Measurements from ENCODE around the gene CD300C.
"Not testable (repeated sequence)": the region's sequence is repeated elsewhere in the genome, so short reads cannot be mapped to it uniquely, and the experiment has no call there.

CD300C gene

GRCh38 chr17:74545843-74546230 lies at the start of gene CD300C:
TSS of gene CD300C (minus strand) at chr17:74546115. CDS start at chr17:74545782, 333 bp downstream.
- no peak for DNase-seq

GRCh38 chr17:74595037-74595750 lies 49.3 kb upstream of the CD300C start:
- no peak for DNase-seq

DNA sequence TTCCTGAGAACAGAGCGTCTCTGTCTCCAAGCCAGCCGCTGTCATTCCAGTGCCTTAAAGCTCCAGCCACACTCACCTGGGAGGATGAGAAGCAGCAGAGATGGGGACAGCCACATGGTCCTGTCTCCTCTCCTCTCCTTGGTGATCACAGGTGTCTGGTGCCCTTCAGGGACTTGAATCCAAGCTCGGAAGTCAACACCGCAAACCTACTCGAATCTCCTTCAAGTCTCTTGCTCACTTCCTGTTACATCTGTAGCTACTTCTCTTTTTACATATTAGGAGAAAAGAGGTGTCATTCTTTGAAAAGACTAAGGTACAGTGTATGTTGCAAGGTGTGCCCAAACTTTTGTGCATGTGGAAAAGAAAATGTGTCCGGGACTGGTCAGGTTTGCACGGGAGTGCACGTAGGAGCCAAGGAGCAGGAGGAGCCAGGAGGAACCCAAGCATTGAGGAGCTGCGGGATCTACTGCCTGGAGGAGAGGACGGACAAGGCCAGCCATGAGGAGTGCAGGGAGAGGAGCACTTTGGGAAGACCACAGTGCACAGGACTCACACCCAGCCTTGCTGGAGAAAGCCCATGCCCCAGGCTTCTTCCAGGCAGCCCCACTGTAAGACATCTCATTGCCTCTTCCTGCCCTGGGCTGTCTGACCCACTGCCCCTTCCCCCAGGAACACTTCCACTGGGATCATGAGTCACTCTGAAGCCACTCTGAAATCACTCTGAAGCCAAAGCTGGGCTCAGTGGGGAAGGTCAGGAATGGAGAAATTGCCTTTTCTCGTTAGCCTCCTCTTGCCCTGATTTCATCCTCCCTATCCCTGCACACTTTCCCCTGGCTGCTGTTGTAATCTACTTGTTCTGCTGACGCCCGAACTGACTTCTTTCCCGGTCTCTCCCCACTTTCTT lies 46.4 kb upstream of the CD300C start, which contains the start of gene CD300LD:
CD300LD (minus strand) TSS at position 197 of the 904 bp plus-strand sequence; CDS start at position 116, 81 bp downstream.
- DNase-seq = no peak

GRCh38 chr17:74591503-74591902 lies 45.6 kb upstream of the CD300C start:
- DNase-seq = no peak

DNA sequence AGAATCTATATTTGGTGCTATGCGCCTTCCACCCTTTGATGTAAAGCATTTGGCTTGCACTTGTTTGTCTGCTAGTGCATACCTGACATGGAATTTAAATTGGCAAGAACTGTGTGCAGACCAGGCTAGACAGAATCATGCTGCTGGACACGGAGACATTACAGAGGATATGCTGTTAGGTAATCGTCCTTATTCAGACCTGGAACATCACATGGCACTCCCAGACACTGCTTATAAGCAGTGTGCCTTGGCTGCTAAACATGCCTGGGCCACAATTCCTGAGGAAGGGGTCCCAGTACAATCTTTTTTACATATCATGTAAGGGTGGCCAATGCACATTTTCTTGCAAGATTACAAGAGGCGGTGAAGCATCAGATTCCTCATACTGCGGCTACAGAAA lies 39.8 kb upstream of the CD300C start:
- DNase-seq = no peak

DNA sequence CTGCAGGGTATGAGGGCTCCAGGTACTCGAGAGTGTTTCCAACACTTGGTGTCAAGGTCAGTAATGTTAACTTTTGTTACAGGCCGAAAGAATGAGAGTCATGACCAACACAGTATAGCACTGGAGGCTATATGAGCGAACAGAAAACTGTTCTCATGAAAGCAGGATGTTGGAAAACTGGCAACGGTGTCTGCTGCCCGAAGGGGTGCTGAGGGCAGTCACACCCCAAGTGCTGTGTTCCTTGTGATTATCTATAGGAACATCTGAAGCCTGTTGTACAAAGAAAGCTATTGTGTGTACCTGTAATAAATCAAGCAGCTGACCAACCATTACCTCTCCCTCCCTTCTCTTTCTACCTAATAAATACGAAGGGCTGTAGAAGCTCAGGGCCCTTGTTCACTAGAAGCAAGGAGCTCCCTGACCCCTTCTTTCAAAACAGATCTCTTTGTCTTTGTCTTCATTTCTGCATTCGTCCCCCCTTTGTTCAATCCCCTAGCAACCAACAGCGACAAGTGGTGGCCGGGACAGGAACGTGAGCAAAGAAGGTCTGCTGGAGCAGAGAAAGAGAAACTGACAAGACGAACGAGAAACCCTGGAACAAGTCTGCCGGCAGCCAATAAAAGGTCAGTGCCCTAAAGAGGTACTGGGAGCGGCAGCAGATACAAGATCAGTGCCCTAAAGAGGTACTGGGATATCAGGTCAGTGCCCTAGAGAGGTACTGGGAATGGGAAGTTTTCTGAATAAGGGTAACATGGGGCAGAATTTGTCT lies 38.6 kb upstream of the CD300C start:
- no peak for DNase-seq

DNA sequence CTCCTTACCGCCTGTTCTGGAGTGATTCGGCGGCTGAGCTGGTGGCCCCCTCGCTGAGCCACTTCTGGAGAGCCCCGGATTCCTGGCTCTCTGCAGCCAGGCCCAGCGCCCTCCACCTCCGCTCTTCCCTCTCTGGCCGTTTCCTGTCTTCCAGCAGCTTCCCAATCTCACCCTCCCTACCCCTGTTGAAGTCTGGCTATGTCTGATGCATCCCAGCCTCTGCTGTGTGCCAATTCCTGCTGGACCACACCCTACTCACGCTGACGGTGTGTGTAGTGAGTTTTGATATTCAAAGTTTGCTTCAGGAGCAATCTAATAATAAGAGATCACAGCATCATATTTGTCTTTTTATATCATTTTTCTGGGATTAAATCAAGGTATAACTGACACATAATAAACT lies 36.7 kb upstream of the CD300C start:
- DNase-seq = no peak

DNA sequence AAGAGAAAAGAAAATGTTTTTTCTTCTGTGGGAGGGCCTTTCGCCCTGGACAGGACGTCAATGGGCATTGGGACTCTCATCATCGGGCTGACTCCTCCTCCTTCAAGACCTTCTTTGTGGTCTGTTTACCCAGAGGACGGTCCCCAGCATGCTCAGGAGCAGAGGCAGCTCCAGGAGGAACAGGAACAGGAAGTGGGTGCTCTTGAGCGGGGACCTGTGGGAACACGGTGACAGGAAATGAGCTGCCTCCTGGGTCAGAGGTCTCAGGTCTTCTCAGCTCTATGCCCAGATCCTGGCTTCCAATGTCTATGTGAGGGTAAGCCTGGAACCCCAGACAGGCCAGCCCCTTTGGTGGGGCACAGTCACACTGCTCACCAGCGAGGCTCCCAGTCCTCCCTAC lies 34.0 kb upstream of the CD300C start:
- DNase-seq = no peak

DNA sequence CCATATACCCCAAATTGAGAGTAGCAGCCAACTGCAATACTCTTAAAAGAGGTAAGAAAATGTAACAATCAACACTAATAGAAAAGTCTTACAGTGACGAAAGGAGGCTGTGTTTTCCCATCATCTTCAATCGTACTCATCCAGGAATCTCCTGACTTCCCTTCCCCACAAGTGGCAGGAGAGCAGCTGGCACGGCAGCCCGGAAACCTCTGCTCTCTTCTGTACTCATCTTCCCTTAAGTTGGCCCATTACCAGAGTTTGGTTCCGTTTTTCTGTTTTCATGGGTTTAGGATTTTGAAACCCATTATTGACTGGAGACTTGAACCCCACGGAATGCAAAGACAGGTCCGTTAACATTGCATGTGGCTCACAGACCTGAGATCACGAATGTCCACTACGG lies 33.1 kb upstream of the CD300C start:
- DNase-seq = no peak

GRCh38 chr17:74574489-74575142 lies 28.7 kb upstream of the CD300C start:
- no peak for DNase-seq

DNA sequence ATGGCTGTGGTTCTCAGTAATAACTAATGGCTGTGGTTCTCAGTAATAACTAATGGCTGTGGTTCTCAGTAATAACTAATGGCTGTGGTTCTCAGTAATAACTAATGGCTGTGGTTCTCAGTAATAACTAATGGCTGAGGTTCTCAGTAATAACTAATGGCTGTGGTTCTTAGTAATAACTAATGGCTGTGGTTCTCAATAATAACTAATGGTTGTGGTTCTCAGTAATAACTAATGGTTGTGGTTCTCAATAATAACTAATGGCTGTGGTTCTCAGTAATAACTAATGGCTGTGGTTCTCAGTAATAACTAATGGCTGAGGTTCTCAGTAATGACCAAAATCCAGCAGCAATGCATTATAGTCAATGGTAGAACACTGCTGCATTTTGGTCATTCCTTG lies 27.7 kb upstream of the CD300C start:
- DNase-seq = not testable (repeated sequence)

- DNase-seq = no peak
These were observed 27.3 kb upstream of the CD300C start for GRCh38 chr17:74573169-74573568.

- DNase-seq = no peak
These were observed 25.8 kb upstream of the CD300C start for GRCh38 chr17:74571621-74572270.

DNA sequence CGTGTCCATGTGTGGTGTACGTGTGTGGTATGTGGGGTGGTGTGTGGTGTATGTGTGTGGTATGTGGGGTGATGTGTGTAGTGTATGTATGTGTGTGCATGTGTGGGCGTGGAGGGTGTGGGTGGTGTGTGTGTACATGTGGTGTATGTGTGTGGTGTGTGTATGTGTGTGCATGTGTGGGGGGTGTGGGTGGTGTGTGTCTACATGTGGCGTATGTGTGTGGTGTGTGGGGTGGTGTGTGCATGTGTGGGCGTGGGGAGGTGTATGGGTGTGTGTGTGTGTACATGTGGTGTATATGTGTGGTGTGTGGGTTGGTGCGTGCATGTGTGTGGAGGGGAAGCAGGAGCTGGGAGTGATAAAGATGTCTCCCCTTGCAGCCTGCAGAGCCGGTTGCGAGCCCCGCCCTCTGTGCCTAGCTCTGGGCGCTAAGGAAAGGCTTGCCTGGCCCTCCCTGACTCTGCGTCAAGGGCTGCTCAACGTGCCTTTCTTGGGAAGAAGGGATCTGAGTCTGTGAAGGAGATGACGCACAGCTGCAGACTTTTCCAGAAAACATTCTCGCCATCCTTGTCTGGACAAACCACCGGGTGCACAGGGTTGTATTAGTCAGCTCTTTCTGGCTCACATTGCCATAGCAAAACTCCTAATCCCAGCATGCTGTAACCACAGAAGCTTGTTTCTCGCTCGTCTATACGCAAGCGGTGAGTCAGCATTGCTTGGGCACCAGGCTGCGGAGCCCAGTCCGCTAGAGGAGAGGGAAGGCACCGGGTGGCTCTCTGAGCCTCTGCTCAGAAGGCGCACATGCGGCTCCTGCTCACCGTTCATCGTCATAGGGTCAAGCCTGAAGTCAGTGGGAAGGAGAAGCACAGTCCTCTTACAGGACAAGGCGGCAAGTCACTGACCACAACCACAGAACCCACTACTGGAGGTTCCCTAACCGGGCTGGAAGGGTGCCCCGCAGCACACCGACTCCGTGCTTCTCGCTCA lies 23.4 kb upstream of the CD300C start:
- no peak for DNase-seq

DNA sequence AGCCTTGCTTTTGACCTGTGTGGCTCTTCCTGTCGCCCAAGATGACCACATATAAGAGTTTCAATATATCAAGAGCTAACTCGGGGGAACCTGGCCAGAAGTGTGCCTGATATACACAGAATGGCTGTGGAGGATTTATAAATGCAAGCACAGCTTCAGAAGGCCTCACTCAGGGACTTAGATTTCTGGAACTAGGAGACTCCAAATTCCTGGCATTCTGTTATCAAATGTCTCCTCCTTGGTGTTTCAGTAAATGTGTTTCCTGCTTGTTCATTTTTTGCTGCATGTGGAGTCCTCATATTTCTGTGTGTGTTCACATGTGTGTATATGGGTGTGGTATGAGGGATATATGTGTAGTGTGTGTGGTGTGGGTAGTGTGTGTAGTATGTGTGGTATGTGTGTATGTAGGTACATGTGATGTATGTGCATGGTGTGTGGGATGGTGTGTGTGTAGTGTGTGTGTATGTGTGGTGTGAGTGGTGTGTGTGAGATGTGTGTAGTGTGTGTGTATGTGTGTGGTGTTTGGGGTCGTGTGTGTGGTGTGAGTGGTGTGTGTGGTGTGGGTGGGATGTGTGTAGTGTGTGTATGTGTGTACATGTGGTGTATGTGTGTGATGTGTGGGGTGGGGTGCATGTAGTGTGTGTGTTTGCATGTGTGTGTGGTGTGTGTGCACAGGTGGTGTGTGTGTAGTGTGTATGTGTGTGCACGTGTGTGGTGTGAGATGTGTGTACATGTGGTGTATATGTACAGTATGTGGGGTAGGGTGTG lies 22.4 kb upstream of the CD300C start:
- DNase-seq = no peak

DNA sequence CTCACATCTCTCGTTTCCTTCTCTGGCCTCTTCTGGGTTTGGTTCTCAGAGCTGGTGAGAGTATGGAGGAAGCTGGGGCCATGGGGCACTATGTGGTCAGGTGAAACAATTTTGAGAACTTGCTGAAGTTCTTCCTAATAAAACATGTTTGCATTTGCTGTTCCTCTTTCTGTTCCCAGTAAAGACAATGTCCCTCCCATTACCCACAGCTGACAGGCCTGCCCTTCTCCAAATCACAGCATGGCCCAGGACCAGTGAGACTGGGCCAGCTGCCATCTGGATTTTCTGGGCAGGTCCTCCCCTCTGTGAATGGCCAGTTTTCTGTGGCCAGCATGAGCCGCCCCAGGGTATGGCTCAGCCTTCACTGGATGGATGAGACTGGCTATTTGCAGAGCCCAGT lies 21.5 kb upstream of the CD300C start, which contains the start of gene CD300H:
CD300H (minus strand) TSS at position 113 of the 400 bp plus-strand sequence.
- DNase-seq = no peak

GRCh38 chr17:74566132-74566753 lies 20.3 kb upstream of the CD300C start:
- no peak for DNase-seq

DNA sequence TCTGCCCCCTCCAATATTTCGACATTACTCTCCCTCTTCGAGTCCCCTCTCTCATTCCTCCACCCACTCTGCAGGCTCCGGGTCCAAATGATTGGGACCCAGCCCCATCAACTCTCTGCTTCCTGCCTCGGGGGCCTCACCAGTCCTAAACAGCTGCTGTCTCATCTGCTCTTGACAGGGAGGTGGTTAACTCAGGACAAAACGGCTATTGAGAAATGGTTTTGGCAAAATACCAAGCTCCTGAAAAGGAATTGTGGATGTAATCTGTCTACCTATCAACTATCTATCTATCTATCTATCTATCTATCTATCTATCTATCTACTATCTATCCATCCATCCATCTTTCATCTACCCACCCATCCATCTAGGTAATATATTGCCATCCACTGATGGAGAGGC lies 19.2 kb upstream of the CD300C start:
- no peak for DNase-seq

GRCh38 chr17:74563358-74563757 lies 17.4 kb upstream of the CD300C start:
- no peak for DNase-seq

- no peak for DNase-seq
These were observed 15.7 kb upstream of the CD300C start for GRCh38 chr17:74561586-74561985.

All from activated T-cell treated with anti-CD3 and anti-CD28 coated beads for 4 hours (primary cell).